Astrocyte of the cerebellum (primary cell): ENCODE measurements around the gene ARRDC1.

Source experiments
- DNase-seq: peaks from one replicate; pipeline ENCODE4 v3.0.0-alpha.2; 2011; ENCODE audit warnings: low read depth
- H3K4me3 ChIP-seq: 2 replicates; pipeline ENCODE4 v1.5.1; 2011; ENCODE audit warnings: mild to moderate bottlenecking, low read depth, low read length, moderate library complexity
- CTCF ChIP-seq: IDR thresholded peaks from 2 replicates; pipeline ENCODE4 v1.5.1; 2012; ENCODE audit warnings: low read length, low read depth, moderate library complexity, mild to moderate bottlenecking; ENCODE audit errors: missing control alignments
- in situ Hi-C: cut with HindIII; loops from 2 replicates; pipeline ENCODE4 v1.10.0; 2017; ENCODE audit warnings: low sequenced_read_pairs

The ARRDC1 gene

GRCh38 chr9:137630126-137630525 is 24.6 kb downstream of the ARRDC1 start:
- no peak for TF ChIP-seq CTCF
- no peak overlapping the region for H3K4me3 ChIP-seq
- in situ Hi-C loops, result no loop called here
- DNase-seq, result no peak

GRCh38 chr9:137630679-137631078 is 25.2 kb downstream of the ARRDC1 start:
- in situ Hi-C loops, result no loop called here

GRCh38 chr9:137631345-137632229 is 26.1 kb downstream of the ARRDC1 start:
- H3K4me3 ChIP-seq, result no peak overlapping the region
- no peak for DNase-seq
- no peak for TF ChIP-seq CTCF
- in situ Hi-C loops, result no loop called here

More at GRCh38 chr9:137630679-137631078, 25.2 kb downstream of the ARRDC1 start:
- DNase-seq, result no peak
- TF ChIP-seq CTCF, result no peak
- H3K4me3 ChIP-seq, result no peak overlapping the region

GRCh38 chr9:137632230-137633161 is 27.0 kb downstream of the ARRDC1 start:
- no peak for TF ChIP-seq CTCF
- DNase-seq, result no peak
- in situ Hi-C loops, result no loop called here
- H3K4me3 ChIP-seq, result no peak overlapping the region

- in situ Hi-C loops, result no loop called here
- DNase-seq, result no peak
- H3K4me3 ChIP-seq, result no peak overlapping the region
- TF ChIP-seq CTCF, result no peak
Measured at GRCh38 chr9:137634016-137634415, 28.5 kb downstream of the ARRDC1 start.

GRCh38 chr9:137638680-137639079 is 33.2 kb downstream of the ARRDC1 start:
- in situ Hi-C loops, result no loop called here
- DNase-seq, result no peak

More at GRCh38 chr9:137638680-137639079, 33.2 kb downstream of the ARRDC1 start:
- TF ChIP-seq CTCF, result no peak
- no peak overlapping the region for H3K4me3 ChIP-seq
